AG04450 (cell line): Measurements from ENCODE around the gene HS3ST6. TPM values are rescaled to one million over a fixed set of nuclear protein-coding genes. Genes with fewer than 3 reads are reported as not detected.

ENCODE experiments used
- CTCF ChIA-PET: fragments of 300-600, 350-600 bp; formaldehyde crosslinking; extraction: SDS; loops from one replicate; lab custom pipeline; 2022; ENCODE audit warnings: antibody characterized with exemption, inconsistent platforms; lab: Charles Lee
- POLR2A ChIA-PET: fragments of 350-600 bp; formaldehyde crosslinking; extraction: SDS; loops from one replicate; lab custom pipeline; 2021; ENCODE audit warnings: antibody characterized with exemption, inconsistent platforms; lab: Yijun Ruan, JAX
- DNase-seq: peaks from one replicate; pipeline ENCODE4 v3.0.0-alpha.2; 2011; ENCODE audit warnings: low read depth, low spot score
- H3K27ac ChIP-seq: one replicate; pipeline ENCODE4 v1.5.1; 2012; ENCODE audit warnings: low read depth, low read length, control low read depth
- H3K27me3 ChIP-seq: one replicate; pipeline ENCODE4 v1.6.0; 2012; ENCODE audit warnings: low read length; ENCODE audit not compliant: control insufficient read depth, insufficient read depth
- H3K4me3 ChIP-seq: 2 replicates; pipeline ENCODE4 v1.5.1; 2011; ENCODE audit warnings: mild to moderate bottlenecking, low read depth, low read length, control low read depth
- H3K9me3 ChIP-seq: 2 replicates; pipeline ENCODE4 v1.5.1; 2012; ENCODE audit warnings: low read length; ENCODE audit not compliant: control insufficient read depth, insufficient read depth
- polyA plus RNA-seq: library from polyadenylated mRNA; depleted of rRNA; stranded (reverse); fragments of >200 nt; gene quantifications from 2 replicates; pipeline ENCODE4 v1.2.3, GENCODE V29; 2011
- TF ChIP-seq, protein P1 (sequence below): IDR thresholded peaks from 2 replicates; pipeline ENCODE4 v1.5.1; 2011; ENCODE audit warnings: low read depth, low read length, control low read depth, inconsistent platforms

HS3ST6 gene
- polyA plus RNA-seq, 1 experiment: not detected

DNA sequence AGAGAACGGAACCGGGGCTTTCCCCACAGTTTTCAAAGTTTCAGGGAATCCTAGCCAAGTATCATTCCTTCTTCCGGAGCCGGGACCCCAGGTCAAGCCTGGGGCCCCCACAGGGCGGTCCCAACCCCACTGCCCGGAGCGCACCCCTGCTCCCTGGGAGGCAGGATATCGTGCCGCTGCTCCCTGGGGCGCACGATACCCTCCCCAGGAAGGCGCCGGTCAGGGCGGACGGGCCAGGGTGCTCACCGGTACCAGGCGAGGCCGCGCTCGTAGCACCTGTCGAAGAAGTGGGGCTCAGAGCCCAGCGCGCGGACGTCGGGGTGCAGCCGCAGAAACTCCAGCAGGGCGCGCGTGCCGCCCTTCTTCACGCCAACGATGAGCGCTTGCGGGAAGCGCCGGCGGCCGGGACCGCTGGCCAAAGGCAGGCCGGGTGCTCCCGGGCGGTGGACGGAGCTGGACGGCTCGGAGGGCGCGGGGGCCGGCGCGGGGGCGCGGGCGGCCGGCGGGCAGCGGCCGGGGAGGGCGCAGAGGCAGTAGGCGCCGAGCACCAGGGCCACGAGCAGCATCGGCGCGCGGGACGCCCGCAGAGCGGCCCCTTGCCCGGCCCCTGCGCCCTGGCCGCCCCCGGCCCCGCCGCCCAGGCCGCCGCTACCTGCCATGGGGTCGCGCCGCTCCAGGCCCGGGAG lies 407 bp downstream of the HS3ST6 start:
- Histone ChIP-seq H3K9me3 (peaks cover 3% of the 10 kb centered on the region; the same call in 1 of the 2 replicates), H3K4me3 (no peak overlapping the region), H3K27me3 (peaks cover 87% of the 10 kb centered on the region), H3K27ac (no peak overlapping the region)
- TF ChIP-seq, protein P1, sequence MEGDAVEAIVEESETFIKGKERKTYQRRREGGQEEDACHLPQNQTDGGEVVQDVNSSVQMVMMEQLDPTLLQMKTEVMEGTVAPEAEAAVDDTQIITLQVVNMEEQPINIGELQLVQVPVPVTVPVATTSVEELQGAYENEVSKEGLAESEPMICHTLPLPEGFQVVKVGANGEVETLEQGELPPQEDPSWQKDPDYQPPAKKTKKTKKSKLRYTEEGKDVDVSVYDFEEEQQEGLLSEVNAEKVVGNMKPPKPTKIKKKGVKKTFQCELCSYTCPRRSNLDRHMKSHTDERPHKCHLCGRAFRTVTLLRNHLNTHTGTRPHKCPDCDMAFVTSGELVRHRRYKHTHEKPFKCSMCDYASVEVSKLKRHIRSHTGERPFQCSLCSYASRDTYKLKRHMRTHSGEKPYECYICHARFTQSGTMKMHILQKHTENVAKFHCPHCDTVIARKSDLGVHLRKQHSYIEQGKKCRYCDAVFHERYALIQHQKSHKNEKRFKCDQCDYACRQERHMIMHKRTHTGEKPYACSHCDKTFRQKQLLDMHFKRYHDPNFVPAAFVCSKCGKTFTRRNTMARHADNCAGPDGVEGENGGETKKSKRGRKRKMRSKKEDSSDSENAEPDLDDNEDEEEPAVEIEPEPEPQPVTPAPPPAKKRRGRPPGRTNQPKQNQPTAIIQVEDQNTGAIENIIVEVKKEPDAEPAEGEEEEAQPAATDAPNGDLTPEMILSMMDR: no peak
- ChIA-PET CTCF (no interaction called here), POLR2A (no interaction called here)
- DNase-seq: no peak

DNA sequence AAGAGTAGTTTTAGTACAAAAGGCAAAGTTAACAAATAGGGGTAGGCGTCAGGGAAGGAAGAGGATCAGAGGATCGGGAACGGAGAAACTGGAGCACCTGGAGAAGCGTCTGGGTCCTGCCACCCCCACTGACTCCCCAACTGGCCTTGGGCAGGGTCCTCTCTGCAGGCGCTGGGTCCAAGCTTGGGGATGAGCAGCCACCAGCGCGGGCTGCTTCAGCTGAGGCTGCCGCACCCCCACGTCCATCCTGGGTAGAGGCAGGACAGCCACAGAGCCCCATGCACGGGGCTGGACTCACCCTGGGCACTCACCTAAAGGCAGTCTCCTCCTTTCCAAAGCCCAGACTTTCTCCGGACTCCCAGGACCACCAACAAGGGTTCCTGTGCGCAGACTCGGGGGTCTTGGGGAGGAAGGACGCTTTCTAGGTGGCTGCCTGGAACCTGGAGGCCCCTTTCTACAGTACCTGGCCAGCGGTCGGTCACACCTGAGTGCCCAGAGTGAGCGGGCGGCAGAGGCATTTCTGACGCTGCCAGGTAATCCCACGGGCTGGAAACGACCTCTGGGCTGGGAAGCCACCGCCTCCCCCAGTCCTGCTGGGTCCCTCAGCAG lies 1.1 kb downstream of the HS3ST6 start:
- no peak overlapping the region for H3K27ac ChIP-seq
- POLR2A ChIA-PET: no interaction called here
- peaks cover 83% of the 10 kb centered on the region for H3K27me3 ChIP-seq
- CTCF ChIA-PET: no interaction called here
- DNase-seq: no peak
- TF ChIP-seq, protein P1: no peak
- no peak overlapping the region for H3K4me3 ChIP-seq
- peaks cover 3% of the 10 kb centered on the region; the same call in 1 of the 2 replicates for H3K9me3 ChIP-seq

DNA sequence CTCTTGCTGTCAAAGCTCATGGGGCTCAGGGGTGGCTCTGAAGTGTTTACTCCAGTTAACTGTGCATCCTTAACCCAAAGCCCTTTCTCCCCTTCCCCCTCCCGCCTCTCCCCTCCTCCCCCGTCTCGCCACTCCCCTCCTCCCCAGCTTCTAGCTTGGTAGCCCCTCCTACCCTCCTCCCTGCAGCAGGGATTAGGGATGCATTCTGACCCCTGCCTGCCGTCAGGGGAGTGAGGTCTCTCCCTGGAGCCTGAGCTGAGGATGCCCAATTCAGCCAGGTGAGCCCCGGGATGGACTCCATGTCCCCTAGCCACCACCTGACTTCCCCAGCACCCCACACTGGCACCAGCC lies 1.6 kb downstream of the HS3ST6 start:
- no peak for DNase-seq
- no peak overlapping the region for H3K27ac ChIP-seq
- POLR2A ChIA-PET: no interaction called here
- peaks cover 3% of the 10 kb centered on the region; the same call in 1 of the 2 replicates for H3K9me3 ChIP-seq
- TF ChIP-seq, protein P1: no peak
- H3K27me3 ChIP-seq: peaks cover 80% of the 10 kb centered on the region
- CTCF ChIA-PET: interaction anchor here (0.5 kb wide), 1 partner anchor 34 kb away, joined by 5 read pairs; no protein-coding TSS in a partner anchor
- H3K4me3 ChIP-seq: no peak overlapping the region

DNA sequence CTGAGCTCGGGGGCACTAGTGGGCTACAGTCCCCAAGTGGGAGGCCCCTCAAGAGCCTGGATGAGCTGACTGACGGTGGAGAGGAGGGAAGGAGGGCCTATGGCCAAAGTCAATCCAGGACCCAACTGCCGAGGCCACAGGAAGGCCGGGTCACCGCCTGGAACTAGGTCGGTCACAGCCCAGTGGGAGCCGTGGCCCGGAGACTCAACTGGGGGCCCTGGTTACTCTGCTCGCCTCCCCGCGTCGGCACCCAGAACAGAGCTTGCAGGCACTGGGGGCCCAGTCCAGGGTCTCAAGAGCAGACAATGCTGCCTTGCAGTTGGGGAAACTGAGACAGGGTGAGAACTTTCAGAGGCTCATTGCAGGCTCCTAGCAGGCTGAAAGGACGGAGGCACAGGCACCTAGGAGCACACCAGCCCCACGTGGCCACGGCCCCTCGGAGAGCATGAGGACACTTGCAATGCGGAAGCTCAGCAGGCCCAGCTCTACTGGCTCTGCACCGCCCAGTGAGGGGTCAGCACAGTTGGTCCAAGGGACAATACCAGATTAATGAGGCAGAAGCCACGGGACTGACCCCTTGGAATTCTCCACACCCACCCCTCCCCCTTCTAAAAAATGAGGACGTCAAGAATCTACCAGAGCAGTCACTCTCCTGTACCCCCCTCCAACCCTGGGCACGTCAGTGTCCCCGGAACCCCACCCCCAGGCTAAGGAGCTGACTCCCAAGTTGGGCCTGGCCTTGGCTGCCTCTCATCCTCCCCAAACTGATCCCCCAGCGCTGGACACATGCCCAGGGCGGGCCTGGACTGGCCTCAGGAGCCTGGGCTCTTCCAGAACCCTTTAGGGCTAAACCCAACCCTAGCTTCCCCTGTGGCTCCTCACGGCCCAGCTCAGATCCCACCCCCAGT lies 2.2 kb downstream of the HS3ST6 start:
- Histone ChIP-seq H3K27me3 (peaks cover 74% of the 10 kb centered on the region), H3K4me3 (no peak overlapping the region), H3K9me3 (peaks cover 3% of the 10 kb centered on the region; the same call in 1 of the 2 replicates), H3K27ac (no peak overlapping the region)
- TF ChIP-seq, protein P1: no peak
- CTCF ChIA-PET: interaction anchor here (0.5 kb wide), 1 partner anchor 33 kb away, joined by 5 read pairs; no protein-coding TSS in a partner anchor
- no peak for DNase-seq
- POLR2A ChIA-PET: no interaction called here
